NB4 (cell line): Measurements from ENCODE around the gene DPF3.

Experiments
- MYC ChIP-seq: IDR thresholded peaks from 2 replicates; pipeline ENCODE4 v1.6.1; 2011; ENCODE audit warnings: low read depth, low read length
- TF ChIP-seq, protein P1 (sequence below): IDR thresholded peaks from one replicate; pipeline ENCODE4 v1.5.1; 2012; ENCODE audit warnings: low read depth, low read length

DNA sequence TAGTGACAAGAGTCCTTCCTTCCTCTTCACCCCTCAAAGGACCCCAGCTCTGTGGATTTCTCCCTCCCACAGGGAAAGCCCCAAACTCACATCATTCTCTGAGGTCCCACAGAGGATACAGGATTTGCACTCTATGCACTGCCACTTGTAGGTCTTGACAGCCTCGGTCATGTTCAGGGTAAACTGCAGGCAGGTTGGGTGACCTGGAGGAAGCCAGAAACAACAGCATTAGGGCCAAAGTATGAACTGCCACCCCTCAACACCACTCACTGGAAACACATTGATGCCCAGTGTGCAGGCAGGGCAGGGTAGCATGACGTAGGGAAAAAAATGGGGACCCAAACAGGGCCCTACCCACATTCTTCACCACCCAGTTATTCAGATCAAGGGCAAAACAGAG lies 264.4 kb downstream of the DPF3 start:
- TF ChIP-seq, protein P1, sequence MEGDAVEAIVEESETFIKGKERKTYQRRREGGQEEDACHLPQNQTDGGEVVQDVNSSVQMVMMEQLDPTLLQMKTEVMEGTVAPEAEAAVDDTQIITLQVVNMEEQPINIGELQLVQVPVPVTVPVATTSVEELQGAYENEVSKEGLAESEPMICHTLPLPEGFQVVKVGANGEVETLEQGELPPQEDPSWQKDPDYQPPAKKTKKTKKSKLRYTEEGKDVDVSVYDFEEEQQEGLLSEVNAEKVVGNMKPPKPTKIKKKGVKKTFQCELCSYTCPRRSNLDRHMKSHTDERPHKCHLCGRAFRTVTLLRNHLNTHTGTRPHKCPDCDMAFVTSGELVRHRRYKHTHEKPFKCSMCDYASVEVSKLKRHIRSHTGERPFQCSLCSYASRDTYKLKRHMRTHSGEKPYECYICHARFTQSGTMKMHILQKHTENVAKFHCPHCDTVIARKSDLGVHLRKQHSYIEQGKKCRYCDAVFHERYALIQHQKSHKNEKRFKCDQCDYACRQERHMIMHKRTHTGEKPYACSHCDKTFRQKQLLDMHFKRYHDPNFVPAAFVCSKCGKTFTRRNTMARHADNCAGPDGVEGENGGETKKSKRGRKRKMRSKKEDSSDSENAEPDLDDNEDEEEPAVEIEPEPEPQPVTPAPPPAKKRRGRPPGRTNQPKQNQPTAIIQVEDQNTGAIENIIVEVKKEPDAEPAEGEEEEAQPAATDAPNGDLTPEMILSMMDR, result no peak
- no peak for TF ChIP-seq MYC
